Neural crest cell (in vitro differentiated cells): ENCODE results near the gene PTMA. TPM values are rescaled to one million over a fixed set of nuclear protein-coding genes. Genes with fewer than 3 reads are reported as not detected.
A peak's percentile ranks its signal among the peaks of the same experiment; 100 is the strongest.

Experiments used
- DNase-seq: peaks from one replicate; pipeline ENCODE4 v3.0.0; 2021; ENCODE audit warnings: low read depth, mixed read lengths, low spot score
- H3K27ac Mint-ChIP-seq: one replicate; pipeline ENCODE4 v1.8.0; 2021; ENCODE audit warnings: mild to moderate bottlenecking, mixed read lengths; ENCODE audit not compliant: unreplicated experiment
- H3K27me3 Mint-ChIP-seq: 2 replicates; pipeline ENCODE4 v1.8.0; 2021; ENCODE audit warnings: low read depth, mild to moderate bottlenecking, mixed read lengths
- H3K36me3 Mint-ChIP-seq: 2 replicates; pipeline ENCODE4 v1.8.0; 2021; ENCODE audit warnings: low read depth, mild to moderate bottlenecking, mixed read lengths
- H3K4me1 Mint-ChIP-seq: 2 replicates; pipeline ENCODE4 v1.8.0; 2021; ENCODE audit warnings: mixed read lengths
- H3K4me3 Mint-ChIP-seq: one replicate; pipeline ENCODE4 v1.8.0; 2021; ENCODE audit warnings: mild to moderate bottlenecking, mixed read lengths
- H3K9me3 Mint-ChIP-seq: 2 replicates; pipeline ENCODE4 v1.8.0; 2021; ENCODE audit warnings: mixed read lengths
- total RNA-seq: library from RNA; stranded (reverse); gene quantifications from 2 replicates; pipeline ENCODE4 v1.2.1, GENCODE V29; 2021
- TF ChIP-seq, protein P1 (sequence below): fragments of 200-600 bp; sonication (generic); conservative IDR thresholded peaks from 2 replicates; pipeline ENCODE4 v1.5.0; 2021; ENCODE audit warnings: antibody characterized with exemption, mild to moderate bottlenecking

PTMA gene
- total RNA-seq, 1 donor from 2014 or later: 1,415 TPM

GRCh38 chr2:231683292-231684235 lies 24.8 kb upstream of the PTMA start:
- Mint-ChIP-seq H3K27me3 (no peaks in the 10 kb centered on the region), H3K9me3 (no peaks in the 10 kb centered on the region), H3K27ac (no peak overlapping the region), H3K4me1 (peaks cover 45% of the 10 kb centered on the region), H3K36me3 (no peaks in the 10 kb centered on the region), H3K4me3 (no peak overlapping the region)
- TF ChIP-seq, protein P1, sequence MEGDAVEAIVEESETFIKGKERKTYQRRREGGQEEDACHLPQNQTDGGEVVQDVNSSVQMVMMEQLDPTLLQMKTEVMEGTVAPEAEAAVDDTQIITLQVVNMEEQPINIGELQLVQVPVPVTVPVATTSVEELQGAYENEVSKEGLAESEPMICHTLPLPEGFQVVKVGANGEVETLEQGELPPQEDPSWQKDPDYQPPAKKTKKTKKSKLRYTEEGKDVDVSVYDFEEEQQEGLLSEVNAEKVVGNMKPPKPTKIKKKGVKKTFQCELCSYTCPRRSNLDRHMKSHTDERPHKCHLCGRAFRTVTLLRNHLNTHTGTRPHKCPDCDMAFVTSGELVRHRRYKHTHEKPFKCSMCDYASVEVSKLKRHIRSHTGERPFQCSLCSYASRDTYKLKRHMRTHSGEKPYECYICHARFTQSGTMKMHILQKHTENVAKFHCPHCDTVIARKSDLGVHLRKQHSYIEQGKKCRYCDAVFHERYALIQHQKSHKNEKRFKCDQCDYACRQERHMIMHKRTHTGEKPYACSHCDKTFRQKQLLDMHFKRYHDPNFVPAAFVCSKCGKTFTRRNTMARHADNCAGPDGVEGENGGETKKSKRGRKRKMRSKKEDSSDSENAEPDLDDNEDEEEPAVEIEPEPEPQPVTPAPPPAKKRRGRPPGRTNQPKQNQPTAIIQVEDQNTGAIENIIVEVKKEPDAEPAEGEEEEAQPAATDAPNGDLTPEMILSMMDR: no peak
- DNase-seq: no peak

DNA sequence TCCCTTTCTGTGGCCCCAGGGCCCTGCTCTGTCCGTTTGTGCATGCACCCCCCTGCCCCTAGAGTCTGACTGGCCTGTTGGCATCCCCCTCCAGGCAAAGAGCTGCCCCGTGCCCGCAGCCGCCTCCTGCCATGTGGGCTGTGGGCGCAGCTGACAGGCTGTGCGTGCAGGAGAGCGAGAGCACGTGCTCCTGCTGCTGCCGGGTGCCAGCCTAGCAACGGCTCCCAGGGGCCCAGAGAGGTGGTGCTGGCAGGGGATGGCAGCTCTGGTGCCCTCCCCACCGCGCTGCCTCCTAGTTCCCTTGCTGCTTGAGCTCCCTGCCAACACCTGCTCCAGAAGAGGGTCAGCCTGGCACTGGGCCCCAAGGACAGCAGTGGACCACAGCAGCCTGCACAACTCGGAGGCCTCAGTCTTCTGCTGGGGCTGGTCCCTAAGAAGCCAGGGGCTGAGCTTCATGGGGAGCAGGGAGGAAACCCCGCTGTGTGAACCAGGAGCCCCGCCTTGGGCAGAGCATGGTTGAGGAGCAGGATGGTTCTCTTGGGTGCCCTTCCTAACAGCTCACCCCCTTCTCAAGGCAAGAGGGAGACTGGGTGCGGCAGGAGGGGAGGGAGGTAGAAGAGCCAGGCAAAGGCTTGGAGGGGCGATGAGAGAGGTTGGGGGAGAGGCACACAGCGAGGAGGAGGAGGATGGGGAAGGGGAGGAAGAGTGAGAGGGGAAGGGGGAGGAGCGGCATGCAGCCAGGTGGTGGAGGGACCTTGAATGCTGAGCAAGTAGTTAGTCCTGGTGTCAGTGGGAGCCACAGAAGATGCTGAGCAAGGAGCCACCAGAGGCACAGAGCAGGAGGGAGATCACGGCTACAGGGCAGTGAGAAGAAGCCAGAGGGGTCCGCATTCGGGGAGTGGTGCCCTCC lies 23.8 kb upstream of the PTMA start:
- H3K27ac Mint-ChIP-seq: no peak overlapping the region
- no peaks in the 10 kb centered on the region for H3K9me3 Mint-ChIP-seq
- H3K4me1 Mint-ChIP-seq: peaks cover 46% of the 10 kb centered on the region
- H3K27me3 Mint-ChIP-seq: no peaks in the 10 kb centered on the region
- TF ChIP-seq, protein P1: no peak
- H3K4me3 Mint-ChIP-seq: peak overlapping the region; percentile 27
- no peak for DNase-seq
- no peaks in the 10 kb centered on the region for H3K36me3 Mint-ChIP-seq

DNA sequence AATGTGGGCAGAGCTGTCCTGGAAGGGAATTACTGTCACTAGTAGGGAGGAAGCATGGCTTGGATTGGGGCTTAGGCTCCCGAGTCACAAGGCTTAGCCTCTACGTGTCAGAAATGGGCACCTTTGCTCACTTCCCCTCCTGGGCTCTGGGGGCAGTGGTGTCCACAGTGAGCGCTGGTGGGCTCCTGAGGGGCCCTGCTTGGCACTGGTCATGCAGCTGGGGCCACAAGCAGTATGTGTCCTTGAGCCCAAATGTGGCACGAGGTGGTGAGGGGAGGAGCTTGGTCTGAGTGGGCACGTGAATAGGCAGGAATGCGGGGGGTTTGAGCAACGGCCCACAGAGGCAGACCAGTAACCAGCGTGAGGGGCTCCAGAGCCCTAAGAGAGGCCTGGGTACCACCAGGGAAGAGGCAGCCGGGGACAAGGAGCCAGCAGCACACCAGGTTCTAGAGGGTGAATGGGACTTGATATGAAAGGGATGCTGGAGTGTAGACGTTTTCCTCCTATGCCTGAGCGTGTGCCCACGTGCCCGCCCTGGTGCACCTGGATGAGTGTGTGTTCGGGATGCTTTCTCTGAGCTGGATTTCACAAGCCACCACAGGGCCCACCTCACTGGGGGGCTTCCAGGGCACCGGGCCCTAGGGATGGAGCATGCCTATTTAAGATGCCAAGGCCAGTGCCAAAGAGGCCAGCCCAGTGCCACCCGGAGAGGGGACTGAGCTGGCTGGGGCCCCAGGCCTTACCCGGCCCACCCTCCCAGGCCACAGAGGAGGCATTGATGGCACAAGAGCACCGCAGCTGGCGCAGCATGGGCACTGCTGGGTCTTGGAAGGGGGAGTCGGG lies 22.8 kb upstream of the PTMA start:
- H3K27me3 Mint-ChIP-seq: no peaks in the 10 kb centered on the region
- H3K9me3 Mint-ChIP-seq: no peaks in the 10 kb centered on the region
- H3K36me3 Mint-ChIP-seq: no peaks in the 10 kb centered on the region
- TF ChIP-seq, protein P1: peak; percentile 31
- peaks cover 40% of the 10 kb centered on the region for H3K4me1 Mint-ChIP-seq
- no peak for DNase-seq
- no peak overlapping the region for H3K27ac Mint-ChIP-seq
- peak overlapping the region; percentile 27 for H3K4me3 Mint-ChIP-seq

- Mint-ChIP-seq H3K27me3 (no peaks in the 10 kb centered on the region), H3K4me1 (peaks cover 39% of the 10 kb centered on the region), H3K27ac (peak overlapping the region; percentile 70), H3K36me3 (no peaks in the 10 kb centered on the region), H3K9me3 (no peaks in the 10 kb centered on the region), H3K4me3 (peak overlapping the region; percentile 50)
- no peak for DNase-seq
- TF ChIP-seq, protein P1: no peak
Observed at GRCh38 chr2:231686192-231687100, 21.9 kb upstream of the PTMA start.
